Astrocyte (in vitro differentiated cells and primary cell): ENCODE data around the gene POLE.

ENCODE experiments used
- EZH2 ChIP-seq: IDR thresholded peaks from 2 replicates; pipeline ENCODE4 v1.6.1; 2012; ENCODE audit warnings: mild to moderate bottlenecking, low read length, inconsistent platforms; ENCODE audit not compliant: insufficient read depth
- TF ChIP-seq, protein P1 (sequence below): IDR thresholded peaks from 2 replicates; pipeline ENCODE4 v1.5.1; 2011; ENCODE audit warnings: low read depth, mild to moderate bottlenecking, inconsistent platforms, low read length, moderate library complexity; ENCODE audit not compliant: insufficient read depth

DNA sequence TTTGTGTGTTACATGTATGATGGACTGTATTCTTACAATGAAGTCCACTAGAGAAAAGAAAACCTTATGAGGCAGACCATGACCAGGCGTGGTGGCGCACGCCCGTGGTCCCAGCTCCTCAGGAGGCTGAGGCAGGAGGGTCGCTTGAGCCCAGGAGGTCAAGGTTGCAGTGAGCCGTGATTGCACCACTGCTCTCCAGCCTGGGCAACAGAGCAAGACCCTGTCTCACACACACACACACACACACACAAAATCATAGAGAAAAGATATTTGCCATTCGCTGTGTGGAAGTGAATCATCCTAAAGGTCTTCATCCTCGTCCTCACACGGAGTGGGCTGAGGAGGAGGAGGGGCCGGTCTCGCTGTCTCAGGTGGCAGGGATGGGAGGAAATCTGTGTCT, 109.0 kb downstream of the POLE start:
- TF ChIP-seq, protein P1, sequence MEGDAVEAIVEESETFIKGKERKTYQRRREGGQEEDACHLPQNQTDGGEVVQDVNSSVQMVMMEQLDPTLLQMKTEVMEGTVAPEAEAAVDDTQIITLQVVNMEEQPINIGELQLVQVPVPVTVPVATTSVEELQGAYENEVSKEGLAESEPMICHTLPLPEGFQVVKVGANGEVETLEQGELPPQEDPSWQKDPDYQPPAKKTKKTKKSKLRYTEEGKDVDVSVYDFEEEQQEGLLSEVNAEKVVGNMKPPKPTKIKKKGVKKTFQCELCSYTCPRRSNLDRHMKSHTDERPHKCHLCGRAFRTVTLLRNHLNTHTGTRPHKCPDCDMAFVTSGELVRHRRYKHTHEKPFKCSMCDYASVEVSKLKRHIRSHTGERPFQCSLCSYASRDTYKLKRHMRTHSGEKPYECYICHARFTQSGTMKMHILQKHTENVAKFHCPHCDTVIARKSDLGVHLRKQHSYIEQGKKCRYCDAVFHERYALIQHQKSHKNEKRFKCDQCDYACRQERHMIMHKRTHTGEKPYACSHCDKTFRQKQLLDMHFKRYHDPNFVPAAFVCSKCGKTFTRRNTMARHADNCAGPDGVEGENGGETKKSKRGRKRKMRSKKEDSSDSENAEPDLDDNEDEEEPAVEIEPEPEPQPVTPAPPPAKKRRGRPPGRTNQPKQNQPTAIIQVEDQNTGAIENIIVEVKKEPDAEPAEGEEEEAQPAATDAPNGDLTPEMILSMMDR, result no peak
- TF ChIP-seq EZH2, result no peak
